Measurements from ENCODE around the gene TMEM271. TPM values are rescaled to one million over a fixed set of nuclear protein-coding genes. Genes with fewer than 3 reads are reported as not detected.

Gene TMEM271
- total RNA-seq, 1 donor from 2014 or later = not detected

- H3K4me3 Mint-ChIP-seq = no peak overlapping the region
- POLR2A ChIA-PET = no interaction called here
- no peak for TF ChIP-seq CTCF (IDR thresholded peaks at IDR 0.05)
- no peak for ATAC-seq (ENCODE audit: low read depth)
- peaks cover 14% of the 10 kb centered on the region for H3K4me1 Mint-ChIP-seq
- DNase-seq = no peak
- CTCF ChIA-PET = no interaction called here
- H3K27me3 Mint-ChIP-seq = peaks cover 50% of the 10 kb centered on the region
- intact Hi-C loops (cut with micrococcal nuclease) = no loop called here
- no peaks in the 10 kb centered on the region for H3K36me3 Mint-ChIP-seq (ENCODE audit: low read depth)
- H3K27ac Mint-ChIP-seq = no peak overlapping the region
- peaks cover 2% of the 10 kb centered on the region for H3K9me3 Mint-ChIP-seq
These were observed 2.8 kb downstream of the TMEM271 start for GRCh38 chr4:573122-573892.

- intact Hi-C loops (cut with micrococcal nuclease) = no loop called here
- ChIA-PET CTCF (no interaction called here), POLR2A (no interaction called here)
- H3K9me3 Mint-ChIP-seq = peaks cover 2% of the 10 kb centered on the region
- TF ChIP-seq CTCF (IDR thresholded peaks at IDR 0.05) = no peak
- DNase-seq (no peak), ATAC-seq (ENCODE audit: low read depth) (no peak)
- no peak overlapping the region for H3K4me3 Mint-ChIP-seq
- no peaks in the 10 kb centered on the region for H3K36me3 Mint-ChIP-seq (ENCODE audit: low read depth)
- H3K27ac Mint-ChIP-seq = no peak overlapping the region
- H3K4me1 Mint-ChIP-seq = peaks cover 11% of the 10 kb centered on the region
- H3K27me3 Mint-ChIP-seq = peaks cover 45% of the 10 kb centered on the region
These were observed 3.5 kb downstream of the TMEM271 start for GRCh38 chr4:572594-572993.

- H3K4me3 Mint-ChIP-seq = no peak overlapping the region
- ChIA-PET POLR2A (no interaction called here), CTCF (no interaction called here)
- no peak for TF ChIP-seq CTCF (IDR thresholded peaks at IDR 0.05)
- peaks cover 2% of the 10 kb centered on the region for H3K9me3 Mint-ChIP-seq
- no peak for DNase-seq
- H3K36me3 Mint-ChIP-seq (ENCODE audit: low read depth) = no peaks in the 10 kb centered on the region
- no peak for ATAC-seq (ENCODE audit: low read depth)
- intact Hi-C loops (cut with micrococcal nuclease) = no loop called here
- no peak overlapping the region for H3K27ac Mint-ChIP-seq
- H3K27me3 Mint-ChIP-seq = peaks cover 42% of the 10 kb centered on the region
- peaks cover 9% of the 10 kb centered on the region for H3K4me1 Mint-ChIP-seq
These were observed 4.1 kb downstream of the TMEM271 start for GRCh38 chr4:571838-572572.

GRCh38 chr4:570754-571153, 5.3 kb downstream of the TMEM271 start:
- Mint-ChIP-seq H3K36me3 (ENCODE audit: low read depth) (no peaks in the 10 kb centered on the region), H3K4me3 (no peak overlapping the region), H3K9me3 (peaks cover 2% of the 10 kb centered on the region), H3K27ac (no peak overlapping the region), H3K4me1 (peaks cover 5% of the 10 kb centered on the region), H3K27me3 (peaks cover 40% of the 10 kb centered on the region)
- TF ChIP-seq CTCF (IDR thresholded peaks at IDR 0.05) = no peak
- intact Hi-C loops (cut with micrococcal nuclease) = no loop called here
- ChIA-PET POLR2A (no interaction called here), CTCF (no interaction called here)
- DNase-seq (no peak), ATAC-seq (ENCODE audit: low read depth) (no peak)

- H3K9me3 Mint-ChIP-seq = peaks cover 6% of the 10 kb centered on the region
- DNase-seq (no peak), ATAC-seq (ENCODE audit: low read depth) (no peak)
- POLR2A ChIA-PET = no interaction called here
- H3K27me3 Mint-ChIP-seq = peaks cover 40% of the 10 kb centered on the region
- H3K4me3 Mint-ChIP-seq = no peak overlapping the region
- no peak overlapping the region for H3K27ac Mint-ChIP-seq
- intact Hi-C loops (cut with micrococcal nuclease) = no loop called here
- CTCF ChIA-PET = no interaction called here
- H3K36me3 Mint-ChIP-seq (ENCODE audit: low read depth) = no peaks in the 10 kb centered on the region
- TF ChIP-seq CTCF (IDR thresholded peaks at IDR 0.05) = no peak
- peaks cover 5% of the 10 kb centered on the region for H3K4me1 Mint-ChIP-seq
These were observed 6.0 kb downstream of the TMEM271 start for GRCh38 chr4:569958-570667.

Data from activated B cell treated with CpG ODN at 0.5 μM for 24 hours (primary cell).